Measurements from ENCODE around the gene FILIP1.

FILIP1 gene

DNA sequence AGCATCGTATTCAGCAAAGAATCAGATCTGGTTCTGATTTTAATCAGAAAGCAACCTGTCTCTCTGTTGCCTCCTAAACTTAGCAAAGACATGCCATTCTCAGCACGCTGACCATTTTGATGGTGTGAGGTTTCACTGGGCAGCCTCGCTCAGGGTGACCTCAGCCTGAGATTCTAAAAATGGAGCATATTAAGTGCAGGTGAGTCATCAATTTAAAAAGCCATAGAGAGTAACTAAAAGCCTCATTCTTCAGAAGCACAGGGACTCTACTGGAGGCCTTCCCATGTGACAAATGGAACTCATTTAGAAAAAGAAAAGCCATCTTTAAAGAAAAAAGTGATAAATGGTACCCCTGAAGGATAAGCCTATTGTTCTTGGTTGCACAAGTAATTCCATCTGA, 91.3 kb downstream of the FILIP1 start:
- TF ChIP-seq, protein P1, sequence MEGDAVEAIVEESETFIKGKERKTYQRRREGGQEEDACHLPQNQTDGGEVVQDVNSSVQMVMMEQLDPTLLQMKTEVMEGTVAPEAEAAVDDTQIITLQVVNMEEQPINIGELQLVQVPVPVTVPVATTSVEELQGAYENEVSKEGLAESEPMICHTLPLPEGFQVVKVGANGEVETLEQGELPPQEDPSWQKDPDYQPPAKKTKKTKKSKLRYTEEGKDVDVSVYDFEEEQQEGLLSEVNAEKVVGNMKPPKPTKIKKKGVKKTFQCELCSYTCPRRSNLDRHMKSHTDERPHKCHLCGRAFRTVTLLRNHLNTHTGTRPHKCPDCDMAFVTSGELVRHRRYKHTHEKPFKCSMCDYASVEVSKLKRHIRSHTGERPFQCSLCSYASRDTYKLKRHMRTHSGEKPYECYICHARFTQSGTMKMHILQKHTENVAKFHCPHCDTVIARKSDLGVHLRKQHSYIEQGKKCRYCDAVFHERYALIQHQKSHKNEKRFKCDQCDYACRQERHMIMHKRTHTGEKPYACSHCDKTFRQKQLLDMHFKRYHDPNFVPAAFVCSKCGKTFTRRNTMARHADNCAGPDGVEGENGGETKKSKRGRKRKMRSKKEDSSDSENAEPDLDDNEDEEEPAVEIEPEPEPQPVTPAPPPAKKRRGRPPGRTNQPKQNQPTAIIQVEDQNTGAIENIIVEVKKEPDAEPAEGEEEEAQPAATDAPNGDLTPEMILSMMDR (IDR thresholded peaks at IDR 0.05; ENCODE audit: low read depth, low read length, missing control alignments), result no peak
- no peak for DNase-seq (ENCODE audit: low read depth)
- H3K4me3 ChIP-seq (ENCODE audit: low read depth, low read length), result no peak overlapping the region

DNA sequence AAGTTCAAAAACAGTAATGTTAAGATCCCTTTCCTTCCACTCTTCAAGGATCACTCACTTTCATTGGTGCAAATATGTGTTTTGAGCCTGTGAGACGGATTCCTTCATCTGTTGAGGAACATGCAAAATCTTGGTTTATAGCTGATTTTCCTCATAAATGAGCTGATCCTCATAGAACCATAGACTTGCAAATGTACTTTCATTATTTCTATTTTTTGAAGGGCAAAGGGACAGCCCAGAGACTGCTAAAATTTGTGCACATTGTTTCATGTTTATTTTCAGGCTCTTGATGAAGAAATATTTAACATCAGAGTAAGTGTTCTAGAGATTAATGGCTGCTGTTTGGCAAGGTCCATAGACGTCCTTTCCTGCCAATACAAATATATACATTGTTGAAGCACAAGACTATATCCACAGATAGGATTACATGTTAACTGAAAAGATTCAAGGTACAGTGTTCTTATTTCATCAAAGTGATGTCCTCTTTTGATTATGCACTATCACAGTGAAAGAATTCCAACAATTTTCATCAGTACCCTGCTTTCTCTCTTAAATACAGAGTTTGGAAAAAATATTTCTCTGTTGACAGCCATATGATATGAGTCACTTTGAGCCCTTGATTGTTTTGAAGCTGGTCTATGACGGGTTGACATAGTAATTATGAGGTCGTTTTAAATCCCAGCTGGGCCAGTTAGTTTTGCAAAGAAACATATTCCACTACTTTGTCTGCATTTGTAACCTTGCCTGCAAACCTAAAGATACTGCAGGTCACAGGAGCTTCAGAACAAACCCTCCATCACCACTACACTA, 95.7 kb downstream of the FILIP1 start:
- TF ChIP-seq, protein P1 (IDR thresholded peaks at IDR 0.05; ENCODE audit: low read depth, low read length, missing control alignments), result no peak
- DNase-seq (ENCODE audit: low read depth), result no peak
- no peak overlapping the region for H3K4me3 ChIP-seq (ENCODE audit: low read depth, low read length)

DNA sequence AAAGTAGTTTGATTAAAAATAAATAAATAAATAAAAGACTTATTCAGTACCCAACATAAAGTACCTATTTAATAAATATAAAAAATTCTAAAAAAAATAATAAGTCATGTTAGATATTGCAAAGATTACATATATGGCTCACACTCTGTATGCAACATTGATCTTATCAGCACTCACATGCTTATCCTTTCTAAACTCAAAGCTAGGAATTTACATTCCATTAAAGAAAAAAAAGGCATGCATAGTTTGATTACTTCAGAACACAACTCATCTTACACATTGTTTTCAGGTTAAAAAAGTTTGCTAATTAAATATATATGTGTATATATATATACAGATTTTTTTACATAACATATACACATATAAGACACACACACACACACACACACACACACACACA, 96.4 kb downstream of the FILIP1 start:
- TF ChIP-seq, protein P1 (IDR thresholded peaks at IDR 0.05; ENCODE audit: low read depth, low read length, missing control alignments), result no peak
- no peak for DNase-seq (ENCODE audit: low read depth)
- H3K4me3 ChIP-seq (ENCODE audit: low read depth, low read length), result no peak overlapping the region

DNA sequence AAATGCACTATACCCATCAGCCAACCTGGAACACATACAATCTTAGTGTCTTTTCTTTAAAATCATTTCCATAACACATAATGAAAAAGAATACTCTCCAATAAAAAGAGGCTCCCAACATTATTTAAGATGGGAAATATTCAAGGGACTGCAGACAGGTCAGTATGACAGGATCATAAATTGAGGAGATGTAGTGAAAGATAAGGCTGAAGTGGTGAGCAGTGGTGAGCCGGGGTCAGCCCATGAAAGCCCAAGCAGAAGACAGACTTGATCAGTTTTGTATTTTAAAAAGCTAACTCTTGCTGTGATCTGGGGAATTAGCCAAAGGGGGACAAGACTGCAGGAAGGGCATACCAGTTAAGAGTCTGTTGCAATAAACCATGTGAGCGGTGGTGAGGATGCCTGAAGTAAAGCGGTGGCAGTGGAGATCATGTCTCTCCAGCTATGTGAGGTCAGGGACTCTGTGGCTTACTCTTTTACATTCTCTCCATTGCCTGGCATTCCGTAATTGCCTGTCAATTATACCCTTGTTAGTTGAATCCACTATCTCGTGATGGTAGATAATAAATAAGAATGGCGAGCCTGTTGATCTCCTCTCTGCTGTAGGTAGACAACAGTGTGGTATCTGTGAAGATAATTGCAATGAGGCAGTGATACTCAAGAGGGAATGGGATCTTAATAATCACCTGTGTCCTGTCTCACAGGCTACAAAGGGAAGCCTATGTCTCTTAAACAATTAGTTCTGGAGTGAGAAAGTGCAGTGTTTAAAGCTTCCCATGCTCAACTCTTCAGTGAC, 97.4 kb downstream of the FILIP1 start:
- no peak for DNase-seq (ENCODE audit: low read depth)
- TF ChIP-seq, protein P1 (IDR thresholded peaks at IDR 0.05; ENCODE audit: low read depth, low read length, missing control alignments), result no peak
- H3K4me3 ChIP-seq (ENCODE audit: low read depth, low read length), result no peak overlapping the region

DNA sequence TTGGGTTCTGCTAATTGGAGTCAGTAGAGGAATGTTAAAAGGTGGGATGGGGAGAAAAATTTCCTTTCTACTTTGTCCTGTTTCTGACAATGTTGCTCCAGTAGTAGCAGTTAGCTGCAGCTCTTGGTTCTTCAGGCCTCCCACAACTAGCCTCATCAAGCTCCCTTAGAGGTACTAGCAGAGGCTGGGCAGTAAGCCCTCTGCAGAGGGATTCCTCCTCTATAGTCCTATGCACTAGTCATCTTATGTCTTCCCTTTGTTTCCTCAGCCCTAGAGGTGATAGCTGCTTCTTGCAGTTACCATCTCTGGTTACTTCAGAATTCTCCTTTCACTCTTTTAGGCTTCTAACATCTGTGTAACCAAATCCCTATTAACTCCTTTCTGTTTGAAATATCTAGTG, 99.8 kb downstream of the FILIP1 start:
- TF ChIP-seq, protein P1 (IDR thresholded peaks at IDR 0.05; ENCODE audit: low read depth, low read length, missing control alignments), result no peak

DNA sequence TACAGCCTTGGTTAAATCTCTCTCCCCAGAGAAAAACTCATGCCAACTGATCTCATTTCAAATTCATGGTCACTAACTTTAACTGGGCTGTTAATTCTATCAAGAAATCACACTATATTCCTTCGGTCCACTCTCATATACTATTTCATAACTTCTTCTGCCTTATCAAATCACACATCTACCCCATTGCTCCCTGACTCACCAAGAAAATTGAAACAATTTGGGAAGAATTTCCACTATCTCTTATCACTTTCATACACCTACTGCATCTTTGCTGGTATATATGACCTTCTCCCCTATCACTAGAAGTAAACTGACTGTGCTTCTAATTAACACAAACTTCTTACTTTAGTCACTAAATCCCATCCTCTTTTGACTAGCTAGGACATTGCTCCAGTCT, 102.3 kb downstream of the FILIP1 start:
- no peak for DNase-seq (ENCODE audit: low read depth)
- H3K4me3 ChIP-seq (ENCODE audit: low read depth, low read length), result no peak overlapping the region
- TF ChIP-seq, protein P1 (IDR thresholded peaks at IDR 0.05; ENCODE audit: low read depth, low read length, missing control alignments), result no peak

More for the DNA sequence above, 99.8 kb downstream of the FILIP1 start:
- no peak for DNase-seq (ENCODE audit: low read depth)
- no peak overlapping the region for H3K4me3 ChIP-seq (ENCODE audit: low read depth, low read length)

All from GM12864 (cell line).